Measurements from ENCODE around the gene SAMD4A. TPM values are rescaled to one million over a fixed set of nuclear protein-coding genes. Genes with fewer than 3 reads are reported as not detected.

Gene SAMD4A
- total RNA-seq: 1 to 10 TPM; 1.0 to 1.2 TPM

- ChIA-PET CTCF (interaction anchor here (0.8 to 10.1 kb wide), 14 partner anchors 9 to 315 kb away, joined by 3 to 238 read pairs (median 5); partner anchors contain the start of gene CGRRF1), POLR2A (interaction anchor here (0.7 to 4.5 kb wide), 6 partner anchors 60 to 460 kb away, joined by 3 to 60 read pairs (median 6); partner anchors contain the start of genes SOCS4 and WDHD1)
- peaks cover 45% of the 10 kb centered on the region for H3K27me3 Mint-ChIP-seq
- peak within 1 kb of the TSS; percentile 89 for H3K4me3 Mint-ChIP-seq
- DNase-seq: peak; percentile 55
- peaks cover 19% of the 10 kb centered on the region for H3K4me1 Mint-ChIP-seq
- no peaks in the 10 kb centered on the region for H3K9me3 Mint-ChIP-seq
- no peaks in the 10 kb centered on the region for H3K36me3 Mint-ChIP-seq (ENCODE audit: low read depth)
- H3K27ac Mint-ChIP-seq: no peak within 1 kb of the TSS
These were observed at the start of gene SAMD4A for GRCh38 chr14:54566410-54567223. SAMD4A (plus strand) TSS chr14:54567128; CDS start chr14:54567917, 789 bp downstream.

- CTCF ChIA-PET: no interaction called here
- Mint-ChIP-seq H3K27me3 (no peaks in the 10 kb centered on the region), H3K4me1 (no peaks in the 10 kb centered on the region), H3K36me3 (ENCODE audit: low read depth) (peaks cover 22% of the 10 kb centered on the region), H3K27ac (no peak overlapping the region), H3K4me3 (no peak overlapping the region), H3K9me3 (no peaks in the 10 kb centered on the region)
- POLR2A ChIA-PET: no interaction called here
- no peak for DNase-seq
These were observed 42.5 kb upstream of the SAMD4A start for GRCh38 chr14:54524410-54524809.

DNA sequence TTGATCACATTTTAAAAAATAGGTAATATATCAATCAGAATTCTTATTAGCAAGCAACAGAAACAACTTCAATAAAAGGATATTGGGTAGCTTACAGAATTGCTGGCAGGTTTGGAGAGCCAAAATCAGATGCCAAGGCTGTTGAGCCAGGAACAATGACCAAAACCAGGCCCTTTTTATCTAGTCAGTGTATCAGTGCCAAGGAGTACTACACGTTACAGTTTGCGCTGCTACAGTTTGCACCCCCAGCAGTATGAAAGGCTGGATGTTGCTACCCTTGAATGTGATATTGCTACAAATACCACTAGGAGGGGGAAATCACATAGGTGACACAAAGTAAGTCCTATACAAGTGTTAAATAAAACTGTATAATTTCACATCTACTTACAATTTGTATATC lies 38.0 kb upstream of the SAMD4A start:
- Mint-ChIP-seq H3K27me3 (no peaks in the 10 kb centered on the region), H3K4me1 (peaks cover 10% of the 10 kb centered on the region), H3K27ac (no peak overlapping the region), H3K36me3 (ENCODE audit: low read depth) (peaks cover 7% of the 10 kb centered on the region), H3K4me3 (no peak overlapping the region), H3K9me3 (no peaks in the 10 kb centered on the region)
- no peak for DNase-seq
- CTCF ChIA-PET: interaction anchor here (0.8 to 1.1 kb wide), 2 partner anchors 35 to 245 kb away, joined by 3 to 4 read pairs; no protein-coding TSS in a partner anchor
- POLR2A ChIA-PET: no interaction called here

- H3K36me3 Mint-ChIP-seq (ENCODE audit: low read depth): peaks cover 2% of the 10 kb centered on the region
- peaks cover 10% of the 10 kb centered on the region for H3K4me1 Mint-ChIP-seq
- CTCF ChIA-PET: interaction anchor here (0.8 kb wide), 1 partner anchor 34 kb away, joined by 4 read pairs; no protein-coding TSS in a partner anchor
These were observed 37.1 kb upstream of the SAMD4A start for GRCh38 chr14:54529811-54530210.

GRCh38 chr14:54532111-54533012 lies 34.6 kb upstream of the SAMD4A start:
- CTCF ChIA-PET: interaction anchor here (1.0 kb wide), 1 partner anchor 23 kb away, joined by 6 read pairs; the partner anchor contains the start of gene CGRRF1
- H3K4me3 Mint-ChIP-seq: no peak overlapping the region
- no peaks in the 10 kb centered on the region for H3K9me3 Mint-ChIP-seq
- no peak for DNase-seq
- no peak overlapping the region for H3K27ac Mint-ChIP-seq
- POLR2A ChIA-PET: interaction anchor here (0.6 kb wide), 1 partner anchor 18 kb away, joined by 3 read pairs; no protein-coding TSS in a partner anchor
- H3K4me1 Mint-ChIP-seq: peaks cover 10% of the 10 kb centered on the region
- peaks cover 2% of the 10 kb centered on the region for H3K36me3 Mint-ChIP-seq (ENCODE audit: low read depth)
- H3K27me3 Mint-ChIP-seq: no peaks in the 10 kb centered on the region

More at GRCh38 chr14:54529811-54530210, 37.1 kb upstream of the SAMD4A start:
- POLR2A ChIA-PET: no interaction called here
- H3K9me3 Mint-ChIP-seq: no peaks in the 10 kb centered on the region
- H3K27ac Mint-ChIP-seq: no peak overlapping the region
- no peaks in the 10 kb centered on the region for H3K27me3 Mint-ChIP-seq
- no peak overlapping the region for H3K4me3 Mint-ChIP-seq
- DNase-seq: no peak

GRCh38 chr14:54533100-54533499 lies 33.8 kb upstream of the SAMD4A start:
- Mint-ChIP-seq H3K4me3 (no peak overlapping the region), H3K27ac (no peak overlapping the region), H3K27me3 (no peaks in the 10 kb centered on the region), H3K36me3 (ENCODE audit: low read depth) (peaks cover 2% of the 10 kb centered on the region), H3K9me3 (no peaks in the 10 kb centered on the region), H3K4me1 (peaks cover 10% of the 10 kb centered on the region)
- DNase-seq: no peak
- ChIA-PET CTCF (interaction anchor here (1.0 kb wide), 1 partner anchor 23 kb away, joined by 6 read pairs; the partner anchor contains the start of gene CGRRF1), POLR2A (interaction anchor here (0.6 kb wide), 1 partner anchor 17 kb away, joined by 3 read pairs; no protein-coding TSS in a partner anchor)

DNA sequence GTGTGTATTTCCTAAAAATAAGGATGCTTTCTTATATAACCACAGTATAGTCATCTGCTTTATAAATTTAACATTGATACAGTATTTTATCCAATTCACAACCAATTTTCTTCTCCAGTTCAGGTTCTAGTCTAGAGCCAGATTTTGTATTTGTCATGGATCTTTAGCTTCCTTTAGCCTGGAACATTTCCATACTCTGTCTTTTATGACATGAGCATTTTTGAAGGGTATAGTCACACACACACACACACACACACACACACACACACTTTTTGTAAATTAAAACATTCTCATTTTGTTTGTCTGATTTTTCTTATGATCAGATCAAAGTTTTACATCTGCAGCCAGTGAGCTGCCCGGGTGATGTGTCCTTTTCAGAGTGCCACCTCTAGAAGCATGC lies 31.8 kb upstream of the SAMD4A start:
- ChIA-PET POLR2A (no interaction called here), CTCF (no interaction called here)
- Mint-ChIP-seq H3K36me3 (ENCODE audit: low read depth) (peaks cover 4% of the 10 kb centered on the region), H3K9me3 (no peaks in the 10 kb centered on the region), H3K27me3 (no peaks in the 10 kb centered on the region), H3K27ac (no peak overlapping the region), H3K4me3 (no peak overlapping the region), H3K4me1 (peaks cover 10% of the 10 kb centered on the region)
- no peak for DNase-seq

- POLR2A ChIA-PET: no interaction called here
- Mint-ChIP-seq H3K4me3 (no peak overlapping the region), H3K27me3 (no peaks in the 10 kb centered on the region), H3K9me3 (no peaks in the 10 kb centered on the region), H3K27ac (no peak overlapping the region), H3K4me1 (peaks cover 10% of the 10 kb centered on the region), H3K36me3 (ENCODE audit: low read depth) (peaks cover 6% of the 10 kb centered on the region)
- DNase-seq: no peak
- CTCF ChIA-PET: no interaction called here
These were observed 31.3 kb upstream of the SAMD4A start for GRCh38 chr14:54535646-54536045.

DNA sequence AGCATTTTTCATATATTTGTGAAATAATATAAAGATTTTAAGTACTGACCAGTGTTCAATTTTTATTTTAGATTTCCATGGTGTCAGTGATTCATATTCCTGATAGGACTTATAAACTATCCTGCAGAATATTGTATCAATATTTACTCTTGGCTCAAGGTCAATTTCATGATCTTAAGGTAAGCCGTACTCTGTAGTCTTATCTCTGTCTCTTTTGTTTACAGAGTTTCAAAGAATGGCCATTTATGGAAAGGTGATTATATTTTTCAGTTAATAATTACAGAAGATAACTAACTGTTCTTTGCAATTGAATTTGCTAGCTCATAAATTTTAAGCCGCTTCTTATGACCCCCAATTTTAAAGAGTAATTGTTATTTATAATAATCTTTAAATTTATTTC lies 29.3 kb upstream of the SAMD4A start:
- Mint-ChIP-seq H3K27ac (no peak overlapping the region), H3K4me1 (peaks cover 3% of the 10 kb centered on the region), H3K36me3 (ENCODE audit: low read depth) (peaks cover 4% of the 10 kb centered on the region), H3K9me3 (no peaks in the 10 kb centered on the region), H3K27me3 (no peaks in the 10 kb centered on the region), H3K4me3 (no peak overlapping the region)
- ChIA-PET CTCF (no interaction called here), POLR2A (no interaction called here)
- DNase-seq: no peak

GRCh38 chr14:54538055-54538454 lies 28.9 kb upstream of the SAMD4A start:
- Mint-ChIP-seq H3K27ac (no peak overlapping the region), H3K4me3 (no peak overlapping the region), H3K4me1 (no peaks in the 10 kb centered on the region), H3K9me3 (no peaks in the 10 kb centered on the region), H3K36me3 (ENCODE audit: low read depth) (peaks cover 4% of the 10 kb centered on the region), H3K27me3 (no peaks in the 10 kb centered on the region)
- DNase-seq: no peak
- CTCF ChIA-PET: no interaction called here
- POLR2A ChIA-PET: no interaction called here

DNA sequence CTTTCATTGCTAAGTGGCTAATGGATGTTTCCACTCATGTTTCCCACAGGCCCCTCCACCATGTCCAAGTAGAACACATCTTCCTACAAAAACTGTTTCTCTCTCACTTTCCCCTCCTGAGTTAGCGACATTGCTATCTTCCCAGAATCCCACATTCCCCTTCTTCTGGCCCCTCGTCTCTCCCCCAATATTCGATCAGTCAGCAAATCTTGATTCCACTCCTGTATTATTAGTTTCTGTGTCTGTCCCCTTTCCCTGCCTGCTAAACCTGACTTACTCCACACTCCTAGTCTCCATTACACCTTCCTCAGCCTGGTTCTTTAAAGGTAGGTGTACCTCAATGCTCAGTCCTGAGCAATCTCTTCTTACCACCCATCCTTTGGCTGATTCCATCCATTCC lies 19.3 kb upstream of the SAMD4A start:
- Mint-ChIP-seq H3K36me3 (ENCODE audit: low read depth) (no peaks in the 10 kb centered on the region), H3K4me3 (no peak overlapping the region), H3K27me3 (peaks cover 14% of the 10 kb centered on the region), H3K4me1 (no peaks in the 10 kb centered on the region), H3K27ac (no peak overlapping the region), H3K9me3 (no peaks in the 10 kb centered on the region)
- DNase-seq: no peak
- ChIA-PET CTCF (no interaction called here), POLR2A (no interaction called here)

- no peak for DNase-seq
- no peak overlapping the region for H3K27ac Mint-ChIP-seq
- no peaks in the 10 kb centered on the region for H3K4me1 Mint-ChIP-seq
- no peak overlapping the region for H3K4me3 Mint-ChIP-seq
- H3K36me3 Mint-ChIP-seq (ENCODE audit: low read depth): no peaks in the 10 kb centered on the region
- H3K27me3 Mint-ChIP-seq: peaks cover 14% of the 10 kb centered on the region
- ChIA-PET CTCF (no interaction called here), POLR2A (no interaction called here)
- no peaks in the 10 kb centered on the region for H3K9me3 Mint-ChIP-seq
These were observed 18.4 kb upstream of the SAMD4A start for GRCh38 chr14:54548491-54548890.

DNA sequence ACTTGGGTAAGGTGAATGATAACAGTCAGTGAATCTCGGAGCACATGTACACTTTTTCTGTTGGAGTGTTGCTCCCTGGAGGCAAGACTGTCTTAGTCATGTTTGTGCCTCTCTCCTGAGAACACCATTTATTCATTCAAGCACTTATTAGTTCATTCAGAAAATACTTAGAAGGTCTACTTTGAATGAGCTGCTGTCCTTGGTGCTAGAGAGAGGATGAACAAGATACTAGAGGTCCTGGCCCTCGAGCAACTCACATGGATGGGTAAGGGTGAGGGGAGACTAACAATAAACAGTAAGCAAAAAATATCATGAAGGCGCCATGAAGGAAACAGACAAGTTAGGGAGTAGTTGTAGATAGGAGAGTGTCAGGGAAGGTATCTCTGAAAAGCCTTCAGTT lies 17.1 kb upstream of the SAMD4A start:
- H3K27ac Mint-ChIP-seq: no peak overlapping the region
- CTCF ChIA-PET: interaction anchor here (1.1 kb wide), 1 partner anchor 225 kb away, joined by 4 read pairs; no protein-coding TSS in a partner anchor
- no peak for DNase-seq
- no peaks in the 10 kb centered on the region for H3K4me1 Mint-ChIP-seq
- H3K4me3 Mint-ChIP-seq: no peak overlapping the region
- no peaks in the 10 kb centered on the region for H3K36me3 Mint-ChIP-seq (ENCODE audit: low read depth)
- peaks cover 14% of the 10 kb centered on the region for H3K27me3 Mint-ChIP-seq
- no peaks in the 10 kb centered on the region for H3K9me3 Mint-ChIP-seq
- POLR2A ChIA-PET: interaction anchor here (0.6 kb wide), 1 partner anchor 17 kb away, joined by 3 read pairs; no protein-coding TSS in a partner anchor
